NCI-H345 treated with DMSO at 0.1 percent for 48 hours (cell line): ENCODE measurements around the gene NEGR1.

Experiments used
- DNase-seq: peaks from one replicate; lab custom pipeline; 2025; ENCODE audit not compliant: unreplicated experiment; lab: John Stamatoyannopoulos, UW

The NEGR1 gene

DNA sequence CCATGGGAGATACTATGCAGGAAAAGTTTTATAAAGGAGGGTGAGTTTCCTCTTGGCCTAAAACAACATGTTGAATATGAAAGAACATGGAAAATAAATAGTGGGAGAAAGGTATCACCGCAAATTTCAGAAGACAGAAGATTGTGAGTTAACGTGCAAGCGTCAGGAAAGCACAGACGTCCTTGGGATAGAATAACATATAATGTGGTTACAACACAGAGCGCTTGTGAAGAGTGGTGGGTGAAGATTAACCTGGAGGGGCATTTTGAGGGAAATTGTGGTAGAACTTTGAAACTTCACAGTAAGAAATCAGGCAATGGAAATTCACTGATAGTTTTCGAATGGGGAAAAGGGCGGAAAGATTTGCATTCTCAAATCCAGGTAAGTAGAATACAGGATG is 47.3 kb downstream of the NEGR1 start:
- no peak for DNase-seq

DNA sequence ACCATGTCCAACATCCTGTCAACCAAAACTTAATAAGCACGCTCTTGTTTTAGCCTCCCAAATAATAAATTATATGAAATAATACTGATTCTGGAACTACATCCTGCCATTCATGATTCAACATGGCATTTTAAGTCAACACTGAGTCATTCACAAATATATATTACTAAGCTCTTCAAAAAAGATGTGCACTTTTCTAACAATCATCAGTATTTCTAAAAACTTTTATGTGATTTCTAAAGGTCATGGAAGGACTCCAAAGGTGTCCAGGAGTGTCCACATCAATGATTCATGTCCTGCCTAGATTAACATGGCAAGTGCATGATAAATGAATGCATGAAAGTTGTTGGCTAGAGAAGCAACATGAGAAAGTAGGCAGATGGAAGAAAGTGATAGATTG is 51.6 kb downstream of the NEGR1 start:
- no peak for DNase-seq

DNA sequence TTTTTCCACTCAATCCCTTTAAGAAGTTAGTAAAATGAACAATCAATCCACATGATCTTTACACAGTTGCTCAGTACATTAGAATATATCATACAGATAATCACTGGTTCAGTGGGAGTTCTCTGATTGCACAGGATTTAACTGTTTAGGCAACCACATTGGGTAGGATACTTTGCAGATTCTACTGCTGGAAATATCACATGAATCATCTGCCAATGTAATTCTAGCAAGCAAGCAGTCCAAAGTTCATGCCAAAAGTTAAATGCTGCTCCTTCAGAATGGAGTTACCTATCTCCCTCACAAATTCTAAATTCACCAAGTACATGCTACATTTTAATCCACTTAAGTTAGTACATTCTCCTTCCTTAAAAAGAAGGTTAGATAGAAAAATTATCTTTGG is 52.4 kb downstream of the NEGR1 start:
- no peak for DNase-seq

GRCh38 chr1:72227667-72228066 is 54.7 kb downstream of the NEGR1 start:
- DNase-seq = no peak

- DNase-seq = no peak
Measured at GRCh38 chr1:72224506-72224905, 57.8 kb downstream of the NEGR1 start.

DNA sequence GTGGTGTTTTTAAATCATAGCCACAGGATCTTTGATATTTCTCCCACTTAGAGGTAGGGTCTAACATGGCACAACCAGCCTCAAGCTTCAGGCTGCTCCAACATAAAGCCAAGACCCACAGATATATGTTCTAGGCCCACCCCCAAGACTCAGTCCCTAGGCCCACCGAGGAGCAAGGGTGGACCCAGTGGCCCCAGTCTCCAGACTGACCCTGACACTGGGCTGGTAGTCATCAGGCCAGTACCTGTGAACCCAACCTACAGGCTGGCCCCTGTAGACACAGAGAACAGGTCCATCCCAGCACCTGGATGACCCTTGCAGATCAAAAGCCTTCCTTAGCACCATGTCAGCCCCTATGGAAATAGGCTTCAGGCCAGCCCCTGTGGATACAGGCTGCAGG is 60.5 kb downstream of the NEGR1 start:
- no peak for DNase-seq

- DNase-seq = no peak
Measured at GRCh38 chr1:72218141-72218739, 64.1 kb downstream of the NEGR1 start.

DNA sequence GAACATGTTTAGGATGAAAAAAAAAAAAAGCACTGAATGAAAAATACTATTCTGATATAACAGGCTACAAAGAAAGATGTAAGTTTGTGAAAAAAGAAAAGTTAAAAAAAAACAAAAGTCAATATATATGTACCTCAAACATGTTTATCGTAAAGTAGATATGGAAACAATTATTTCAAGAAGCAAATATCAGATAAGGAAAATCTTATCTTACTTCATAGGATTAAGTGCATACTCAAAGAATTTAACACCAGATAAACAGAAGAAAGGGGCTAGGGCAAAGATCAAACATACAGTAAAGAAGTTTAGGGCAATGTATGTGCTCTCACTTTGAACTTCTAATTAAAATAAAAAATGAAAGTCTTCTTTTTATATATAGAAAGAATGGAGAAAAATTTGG is 75.3 kb downstream of the NEGR1 start:
- DNase-seq = no peak

DNA sequence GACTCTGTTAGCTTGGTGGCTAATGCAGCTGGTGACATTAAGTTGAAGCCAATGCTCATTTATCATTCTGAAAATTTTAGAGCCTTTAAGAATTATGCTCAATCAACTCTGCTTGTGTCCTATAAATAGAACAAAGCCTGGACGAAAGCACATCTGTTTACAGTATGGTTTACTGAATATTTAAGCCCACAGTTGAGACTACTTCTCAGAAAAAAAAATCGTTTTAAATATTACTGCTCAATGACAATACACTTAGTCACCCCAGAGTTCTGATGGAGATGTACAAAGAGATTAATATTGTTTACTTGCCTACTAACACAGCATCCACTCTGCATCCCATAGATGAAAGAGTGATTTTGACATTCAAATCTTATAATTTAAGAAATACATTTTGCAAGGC is 79.6 kb downstream of the NEGR1 start:
- DNase-seq = no peak

DNA sequence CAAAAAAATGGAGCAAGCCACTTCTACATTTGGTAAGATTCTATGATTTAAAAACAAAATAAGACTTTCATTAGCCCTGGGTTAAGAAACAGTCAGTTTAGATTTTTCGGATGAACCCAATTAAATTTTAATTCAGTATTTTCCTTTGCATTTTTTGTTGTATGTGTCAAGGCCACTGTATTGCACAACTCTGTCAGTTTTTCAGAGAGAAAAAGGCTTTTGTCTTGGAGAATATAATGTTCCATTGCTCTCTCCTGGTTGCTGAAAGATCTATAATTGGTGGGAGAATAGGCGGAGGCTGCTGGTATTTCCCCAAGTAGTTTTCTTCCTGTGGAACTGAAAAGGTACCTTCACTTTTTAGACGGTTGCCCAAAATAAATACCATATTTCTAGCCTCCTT is 84.6 kb downstream of the NEGR1 start:
- DNase-seq = no peak

GRCh38 chr1:72186733-72187307 is 95.5 kb downstream of the NEGR1 start:
- DNase-seq = no peak

DNA sequence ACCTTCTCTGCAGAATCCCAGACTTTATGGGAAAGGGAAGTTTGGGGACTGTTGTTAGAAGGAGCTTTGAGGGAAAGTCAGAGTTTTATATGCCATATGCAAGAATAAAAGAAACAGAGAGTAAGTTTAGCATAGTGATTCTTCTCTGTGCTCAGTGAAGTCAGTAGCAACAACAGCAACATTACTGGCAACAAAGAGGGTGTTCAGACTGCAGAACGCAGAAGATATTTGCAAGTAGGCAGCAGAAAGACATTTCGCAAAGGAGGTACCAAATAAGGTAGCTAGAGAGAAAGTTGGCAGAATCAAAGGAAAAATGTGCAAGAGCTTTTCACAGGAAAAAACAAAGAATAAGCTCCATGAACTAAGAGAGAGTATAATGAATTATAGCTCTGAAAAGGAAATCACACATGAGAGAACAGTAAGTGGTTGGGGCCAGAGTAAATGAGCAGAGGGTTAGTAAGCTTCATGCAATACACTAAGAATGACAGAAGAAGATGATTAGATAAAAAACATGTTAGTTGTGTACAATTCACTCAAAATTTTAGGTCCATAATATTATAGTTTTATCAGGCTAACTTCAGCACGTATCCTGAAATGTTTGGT is 98.1 kb downstream of the NEGR1 start:
- no peak for DNase-seq

DNA sequence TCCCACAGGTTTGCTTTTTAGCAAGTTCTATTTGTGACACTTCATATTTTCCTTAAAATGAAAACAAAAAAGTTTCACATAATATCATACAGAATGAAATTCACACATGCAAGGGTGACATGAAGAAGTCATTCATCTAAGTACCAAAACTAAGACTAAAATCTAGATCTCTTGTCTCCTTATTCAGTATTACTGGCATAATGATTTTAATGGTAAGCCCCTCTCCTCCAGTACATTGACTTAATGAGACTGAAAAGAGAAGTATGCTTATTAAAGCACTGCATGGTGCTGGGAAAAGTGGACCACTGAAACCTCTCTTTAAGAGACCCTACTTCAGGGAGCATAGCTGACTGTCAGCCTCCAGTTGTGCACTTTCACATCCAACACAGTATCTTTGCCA is 99.5 kb downstream of the NEGR1 start:
- DNase-seq = no peak

- no peak for DNase-seq
Measured at GRCh38 chr1:72178266-72178665, 104.1 kb downstream of the NEGR1 start.

- no peak for DNase-seq
Measured at GRCh38 chr1:72177711-72178110, 104.6 kb downstream of the NEGR1 start.

DNA sequence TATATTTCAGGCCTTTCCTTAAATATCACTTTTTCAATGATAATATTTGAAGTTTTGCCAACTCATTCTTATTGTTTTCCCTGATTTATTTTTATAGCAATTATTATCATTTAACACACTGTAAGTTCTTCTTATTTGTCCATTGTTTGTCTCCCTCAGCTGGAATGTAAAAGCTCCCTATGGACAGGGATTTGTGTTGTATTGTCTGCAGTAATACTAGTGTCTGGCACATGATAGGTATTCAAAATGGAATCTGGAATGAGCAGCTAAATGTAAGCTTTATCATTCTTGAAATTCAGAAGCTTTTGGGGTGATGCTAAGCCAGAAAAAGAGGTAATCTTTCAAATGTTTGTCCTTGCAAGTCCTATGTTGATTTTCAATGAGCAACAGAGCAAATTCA is 112.1 kb downstream of the NEGR1 start:
- DNase-seq = no peak

DNA sequence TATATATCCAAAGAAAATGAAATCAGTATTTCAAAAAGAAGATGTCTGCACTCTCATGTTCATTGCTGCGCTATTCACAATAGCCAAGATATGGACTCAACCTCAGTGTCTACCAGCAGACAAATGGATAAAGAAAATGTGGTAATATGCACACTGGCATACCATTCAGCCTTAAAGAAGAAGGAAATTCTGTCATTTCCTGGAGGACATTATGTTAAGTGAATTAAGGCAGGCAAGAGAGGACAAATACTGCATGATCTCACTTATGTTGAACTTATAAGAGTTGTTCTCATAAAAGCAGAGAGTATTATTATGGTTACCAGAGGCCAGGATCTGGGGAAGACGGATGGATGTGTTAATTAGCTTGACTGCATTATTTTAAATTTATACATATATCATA is 115.9 kb downstream of the NEGR1 start:
- DNase-seq = no peak

DNA sequence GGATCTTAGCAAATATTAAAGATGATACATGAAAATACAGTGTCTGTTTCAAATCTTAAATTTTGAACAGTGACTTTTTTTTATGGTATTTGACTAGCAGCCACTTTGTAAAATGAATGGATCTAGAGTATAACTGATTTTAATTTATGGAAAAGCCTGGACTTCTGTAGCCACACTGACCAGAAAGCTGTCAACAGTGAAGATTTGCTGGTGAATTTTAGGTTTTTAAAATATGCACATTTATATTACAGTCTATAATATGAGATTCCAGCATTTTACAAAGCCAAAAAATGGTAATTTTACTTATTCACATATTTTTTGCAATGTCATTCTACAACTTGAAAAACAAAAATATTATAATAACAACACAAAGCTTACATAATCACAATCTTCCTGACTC is 131.8 kb downstream of the NEGR1 start:
- DNase-seq = no peak

- DNase-seq = no peak
Measured at GRCh38 chr1:72141875-72142274, 140.5 kb downstream of the NEGR1 start.

GRCh38 chr1:72140222-72140621 is 142.1 kb downstream of the NEGR1 start:
- DNase-seq = no peak

GRCh38 chr1:72137656-72138055 is 144.7 kb downstream of the NEGR1 start:
- DNase-seq = no peak

- DNase-seq = no peak
Measured at GRCh38 chr1:72129869-72130268, 152.5 kb downstream of the NEGR1 start.
